ENCODE results near the gene VWDE.

VWDE gene

GRCh38 chr7:12290761-12291160, 112.9 kb downstream of the VWDE start:
- DNase-seq (ENCODE audit: low read depth): no peak

- no peak for DNase-seq (ENCODE audit: low read depth)
Observed at GRCh38 chr7:12289996-12290395, 113.7 kb downstream of the VWDE start.

- DNase-seq (ENCODE audit: low read depth): no peak
Observed at GRCh38 chr7:12287901-12288300, 115.8 kb downstream of the VWDE start.

GRCh38 chr7:12281038-12281437, 122.6 kb downstream of the VWDE start:
- no peak for DNase-seq (ENCODE audit: low read depth)
